GM21529 (cell line): ENCODE results near the gene IWS1.
"Not testable (repeated sequence)": the region's sequence is repeated elsewhere in the genome, so short reads cannot be mapped to it uniquely, and the experiment has no call there.

Source experiments
- ATAC-seq: cut with Tn5 transposase; IDR thresholded peaks from one replicate; pipeline ENCODE4 v1.9.1; 2021; ENCODE audit not compliant: unreplicated experiment

IWS1 gene

DNA sequence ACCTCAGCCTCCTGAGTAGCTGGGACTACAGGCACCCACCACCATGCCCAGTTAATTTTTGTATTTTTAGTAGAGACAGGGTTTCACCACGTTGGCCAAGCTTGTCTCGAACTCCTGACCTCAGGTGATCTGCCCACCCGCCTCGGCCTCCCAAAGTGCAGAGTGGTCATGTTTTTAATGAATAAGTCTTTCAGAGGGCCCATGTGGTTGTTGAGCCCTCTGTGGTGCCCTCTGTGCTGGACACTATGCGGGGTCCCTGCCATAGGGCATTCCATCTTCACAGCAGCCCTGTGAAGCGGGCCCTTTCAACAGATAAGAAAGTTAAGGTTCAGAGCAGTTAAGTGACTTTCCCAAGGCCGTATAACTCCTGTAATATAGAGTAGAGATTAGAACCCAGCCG lies 35.1 kb upstream of the IWS1 start:
- no peak for ATAC-seq

DNA sequence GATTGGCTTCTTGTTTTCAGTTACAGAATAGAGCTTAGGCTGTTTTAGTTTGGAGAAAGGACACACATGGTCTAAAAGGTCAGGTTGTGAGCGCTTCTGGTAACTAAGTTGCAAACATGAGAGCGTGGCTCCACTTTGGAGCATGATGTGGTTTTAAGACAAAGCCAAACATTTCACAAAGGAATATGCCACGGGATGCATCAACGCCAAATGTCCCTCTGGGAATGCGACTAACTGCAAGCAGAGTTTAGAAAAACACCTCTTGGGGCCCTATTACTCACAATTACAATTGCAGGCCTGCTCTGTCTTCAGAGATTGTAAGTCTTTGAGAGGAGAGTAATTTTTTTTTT lies 34.6 kb upstream of the IWS1 start:
- no peak for ATAC-seq

DNA sequence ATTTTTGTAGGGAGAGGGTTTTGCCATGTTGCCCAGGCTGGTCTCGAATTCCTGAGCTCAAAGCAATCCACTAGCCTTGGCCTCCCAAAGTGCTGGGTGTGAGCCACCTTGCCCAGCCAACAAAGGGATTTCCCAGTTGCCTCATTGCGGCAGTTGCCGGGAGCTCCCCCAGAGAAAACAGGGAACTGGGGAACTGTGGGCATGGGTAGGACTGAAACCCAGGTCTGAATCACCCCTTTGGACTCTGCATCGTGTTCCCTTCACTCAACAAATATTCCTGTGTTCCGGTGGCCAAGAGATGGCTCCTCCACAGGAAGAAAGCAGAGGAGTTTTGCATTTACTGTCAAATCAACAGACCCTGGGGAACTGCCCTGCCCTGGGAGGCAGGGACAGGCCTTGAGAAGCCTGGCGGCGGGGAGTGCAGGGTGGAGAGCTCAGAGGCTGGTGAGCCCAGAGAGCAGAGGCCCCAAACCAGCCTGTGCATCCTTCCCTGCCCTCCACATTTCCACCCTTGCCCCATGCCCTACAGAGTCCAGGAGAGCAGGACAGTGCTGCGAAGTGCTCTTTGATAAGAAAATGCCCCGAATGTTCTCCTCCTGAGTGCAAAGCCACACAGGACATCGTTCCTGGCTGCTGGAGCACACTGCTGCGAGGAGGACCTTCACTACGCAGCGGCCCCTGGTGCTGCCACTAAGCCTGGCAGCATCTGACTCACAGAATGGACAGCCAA lies 34.1 kb upstream of the IWS1 start:
- no peak for ATAC-seq

DNA sequence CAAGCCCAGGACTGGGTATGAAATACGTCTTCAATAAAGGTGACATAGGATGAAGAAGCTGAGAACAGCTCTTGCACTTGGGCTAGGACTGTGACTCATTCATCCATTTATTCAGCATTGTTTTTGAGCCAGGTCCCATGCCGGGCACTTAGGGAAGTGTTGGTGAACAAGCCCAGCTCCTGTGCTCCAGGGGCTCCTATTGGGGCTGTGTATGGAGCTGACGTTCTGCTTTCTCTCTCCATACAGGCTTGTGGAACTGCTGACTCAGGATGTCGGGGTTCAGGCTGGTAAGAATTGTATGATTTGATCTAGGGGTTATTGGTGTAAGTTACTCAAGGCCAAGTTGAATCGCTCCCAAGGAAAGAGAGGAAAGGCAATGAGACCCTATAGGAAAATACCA lies 33.2 kb upstream of the IWS1 start:
- ATAC-seq = no peak

DNA sequence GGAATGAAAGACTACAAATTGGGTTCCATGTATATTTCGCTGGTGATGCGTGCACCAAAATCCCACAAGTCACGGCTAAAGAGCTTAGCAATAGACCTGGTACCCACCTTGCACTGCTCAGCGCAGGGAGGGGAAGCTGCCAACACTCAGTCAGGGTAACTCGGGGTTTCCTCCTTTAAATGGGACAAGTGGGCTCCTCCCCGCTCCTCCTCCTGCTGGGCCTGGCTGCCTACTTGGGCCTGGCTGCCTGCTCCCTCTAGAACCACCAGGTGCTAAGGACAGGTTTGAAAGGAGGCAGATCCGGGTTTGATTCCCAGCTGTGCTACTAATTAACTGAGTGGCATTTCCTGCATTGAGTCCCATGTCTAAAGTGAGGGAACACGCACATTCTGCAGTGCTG lies 32.6 kb upstream of the IWS1 start:
- no peak for ATAC-seq

DNA sequence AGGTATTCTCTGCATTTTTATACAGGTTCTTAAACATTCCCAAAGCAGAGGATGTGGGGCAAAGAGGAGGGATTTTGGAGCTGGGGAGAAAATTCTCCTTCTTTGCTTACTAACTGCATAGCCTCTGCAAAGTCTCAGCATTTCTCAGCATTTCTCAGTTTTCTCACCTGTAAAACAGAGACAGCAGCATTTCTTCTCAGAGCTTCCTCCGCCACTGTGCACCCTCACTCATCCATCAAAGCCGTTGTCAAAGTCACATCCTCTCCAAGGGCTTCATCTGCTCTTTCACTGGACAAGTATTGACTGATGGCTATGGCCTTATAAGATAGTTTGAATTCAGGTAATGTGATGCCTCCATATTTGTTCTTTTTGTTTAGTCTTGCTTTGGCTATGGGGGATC lies 26.6 kb upstream of the IWS1 start:
- ATAC-seq = no peak

DNA sequence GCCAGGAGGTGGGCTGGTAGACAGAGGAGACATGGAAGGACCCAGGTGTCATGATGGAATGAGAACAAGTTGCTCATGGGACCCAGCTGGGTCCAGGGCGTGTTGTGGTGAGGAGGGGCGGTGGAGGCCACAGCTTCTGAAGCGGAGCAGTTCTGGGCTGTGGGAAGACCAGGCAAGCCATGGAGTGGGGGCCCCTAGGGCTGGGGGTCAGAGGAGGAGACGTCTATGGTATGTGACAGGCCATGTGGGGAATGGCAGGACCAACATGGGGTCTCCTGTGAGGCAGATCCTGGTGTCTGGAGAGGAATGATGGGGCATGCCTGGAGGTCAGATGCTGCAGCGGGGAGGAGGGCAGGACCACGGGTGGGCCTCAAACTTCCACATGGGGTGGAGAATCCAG lies 26.0 kb upstream of the IWS1 start:
- ATAC-seq = no peak

DNA sequence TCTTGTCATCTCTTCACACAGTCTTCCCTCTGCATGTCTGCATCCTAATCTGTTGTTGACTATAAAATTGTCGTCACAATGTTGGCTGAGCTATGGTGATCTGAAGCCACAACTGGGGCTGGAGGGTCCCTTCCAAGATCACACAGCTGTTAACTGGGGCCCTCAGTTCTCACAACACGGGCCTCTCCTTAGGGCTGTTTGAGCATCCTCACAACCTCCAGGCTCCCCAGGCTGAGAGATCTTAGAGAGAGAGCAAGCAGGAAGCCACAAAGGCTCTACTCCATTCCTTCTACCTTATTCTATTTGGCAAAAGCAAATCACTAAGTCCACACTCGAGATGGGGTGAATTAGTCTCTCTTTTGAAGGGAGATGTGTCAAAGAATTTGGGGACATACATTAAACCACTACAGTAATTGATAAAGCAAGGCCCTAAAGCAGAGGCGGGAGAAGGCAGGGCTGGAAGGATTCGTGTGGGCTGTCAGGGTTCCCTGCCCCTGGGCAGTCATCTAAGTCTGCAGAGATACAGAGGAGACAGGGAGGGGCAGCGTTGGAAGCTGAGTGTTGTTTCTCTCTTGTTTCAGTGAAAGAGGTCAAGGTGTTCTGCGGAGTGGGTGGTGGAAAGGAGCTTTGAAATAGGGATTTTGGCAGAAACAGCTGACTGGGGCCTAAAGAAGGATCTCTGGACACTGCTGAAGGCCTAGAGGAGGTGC lies 25.1 kb upstream of the IWS1 start:
- ATAC-seq = no peak

DNA sequence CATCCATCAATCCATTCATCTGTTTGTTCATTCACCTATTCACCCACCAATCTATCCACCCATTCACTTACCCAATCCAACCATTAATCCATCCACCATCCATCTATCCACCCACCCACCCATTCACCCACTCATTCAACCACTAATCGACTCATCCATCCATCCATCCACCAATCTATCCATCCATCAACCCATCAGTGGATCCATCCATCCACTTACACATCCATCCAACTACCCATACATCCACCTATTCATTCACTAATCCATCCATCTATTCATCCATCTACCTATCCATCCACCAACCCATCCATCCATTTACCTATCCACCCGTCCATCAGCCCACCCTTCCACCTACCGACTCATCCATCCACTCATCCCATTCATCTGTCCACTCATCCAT lies 20.5 kb upstream of the IWS1 start:
- no peak for ATAC-seq

DNA sequence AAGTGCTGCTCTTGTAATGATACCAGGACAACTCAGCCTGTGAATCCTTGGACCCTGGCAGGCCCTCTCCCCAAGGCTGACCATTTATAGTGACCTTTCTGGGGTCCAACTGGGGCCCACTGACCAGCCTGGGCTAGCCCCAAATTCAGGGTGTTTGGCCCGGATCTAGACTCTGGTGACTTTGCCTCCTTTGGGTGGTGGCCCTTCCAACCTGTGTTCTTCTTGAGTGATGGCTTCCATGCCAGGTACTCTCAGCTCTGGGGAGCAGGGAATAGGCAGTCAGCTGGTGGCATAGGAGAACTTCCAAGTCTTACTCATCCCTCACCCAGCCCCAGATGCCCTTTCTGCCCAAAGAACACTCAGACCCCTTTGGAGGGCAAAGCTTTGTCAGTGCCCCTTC lies 19.5 kb upstream of the IWS1 start:
- no peak for ATAC-seq

DNA sequence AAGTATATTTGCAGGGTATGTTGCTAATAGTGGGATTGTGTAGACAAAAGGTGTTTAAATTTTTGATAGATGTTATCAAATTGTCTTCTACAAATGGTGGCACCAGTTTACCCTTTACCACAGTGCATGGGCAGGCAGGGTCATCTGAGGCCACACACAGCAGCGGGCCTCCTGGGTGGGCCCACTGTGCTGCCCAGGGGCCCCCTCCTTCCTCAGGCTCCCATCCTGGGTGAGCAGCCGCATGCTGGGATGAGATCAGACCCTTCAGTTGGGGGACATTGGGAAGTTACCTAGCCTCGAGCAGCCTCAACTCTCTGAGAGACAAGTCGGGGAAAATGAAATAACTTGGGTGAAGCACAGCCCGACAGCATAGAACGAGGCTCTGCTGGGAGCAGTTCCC lies 18.9 kb upstream of the IWS1 start:
- no peak for ATAC-seq

DNA sequence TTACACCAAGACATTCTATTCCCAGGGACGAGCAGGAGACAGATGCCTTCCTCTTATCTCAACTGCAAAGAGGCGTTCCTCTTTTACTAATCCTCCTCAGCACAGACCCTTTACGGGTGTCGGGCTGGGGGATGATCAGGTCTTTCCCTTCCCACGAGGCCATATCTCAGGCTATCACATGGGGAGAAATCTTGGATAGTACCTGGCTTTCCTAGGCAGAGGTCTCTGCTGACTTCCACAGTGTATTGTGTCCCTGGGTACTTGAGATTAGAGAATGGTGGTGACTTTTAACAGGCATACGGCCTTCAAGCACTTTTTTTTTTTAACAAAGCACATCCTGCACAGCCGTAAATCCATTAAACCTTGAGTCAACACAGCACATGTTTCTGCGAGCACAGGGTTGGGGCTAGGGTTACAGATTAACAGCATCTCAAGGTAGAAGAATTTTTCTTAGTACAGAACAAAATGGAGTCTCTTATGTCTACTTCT lies 16.8 kb upstream of the IWS1 start:
- ATAC-seq = not testable (repeated sequence)

DNA sequence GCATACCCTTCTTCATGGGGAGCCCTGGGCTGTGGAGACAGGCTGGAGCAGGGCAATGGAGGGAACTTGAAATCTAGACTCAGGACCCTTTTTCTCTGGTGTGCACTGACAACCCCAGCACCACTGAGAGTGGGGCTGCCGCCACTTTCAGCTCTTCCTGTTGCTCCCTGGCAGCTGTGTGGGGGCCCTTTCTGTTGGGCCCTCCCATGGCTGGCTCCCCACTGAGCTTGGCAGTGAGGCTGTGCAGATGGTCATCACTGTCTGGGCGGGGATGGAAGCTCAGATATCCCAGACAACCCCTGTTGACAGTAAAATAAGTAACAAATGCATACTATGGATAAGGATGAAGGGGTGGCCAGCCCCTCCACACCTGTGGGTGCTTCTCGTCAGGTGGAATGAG lies 15.9 kb upstream of the IWS1 start:
- no peak for ATAC-seq

DNA sequence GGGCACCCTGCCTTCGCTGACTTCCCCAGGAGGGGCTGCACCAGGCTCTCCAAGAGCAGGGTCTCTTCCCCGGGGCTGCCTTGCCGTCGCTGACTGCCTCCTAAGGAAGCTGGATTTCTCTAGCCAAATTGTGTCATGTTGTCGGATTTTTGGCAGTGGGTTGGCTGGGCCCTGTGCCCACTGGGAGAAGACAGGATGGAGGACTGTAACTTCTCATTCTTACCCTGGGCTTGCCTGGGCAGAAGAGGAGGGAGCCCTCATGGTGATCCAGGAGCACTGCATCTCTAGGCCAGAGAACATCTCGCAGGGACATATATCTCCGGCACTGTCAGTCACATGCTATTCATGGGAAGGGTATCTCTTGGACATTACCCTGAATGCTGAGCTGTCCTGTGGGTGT lies 15.5 kb upstream of the IWS1 start:
- no peak for ATAC-seq

DNA sequence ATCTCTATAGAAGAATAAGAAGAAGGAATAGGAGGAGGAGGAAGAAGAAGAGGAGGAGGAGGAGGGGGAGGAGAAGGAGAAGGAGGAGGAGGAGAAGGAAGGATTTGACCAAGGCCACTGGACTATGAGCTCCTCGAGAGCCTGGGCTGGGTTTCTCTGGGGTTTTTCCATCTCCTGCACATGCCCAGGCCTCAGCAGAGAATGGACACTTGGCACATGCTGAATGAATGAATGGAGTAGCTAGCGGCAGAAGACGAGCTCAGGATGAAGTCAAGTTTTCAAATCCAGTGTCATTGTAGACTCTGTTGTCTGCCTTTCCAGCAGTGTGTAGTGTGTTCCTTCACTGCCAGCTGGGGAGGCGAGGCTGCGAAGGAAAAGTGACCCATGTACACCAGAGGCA lies 11.4 kb upstream of the IWS1 start:
- no peak for ATAC-seq

DNA sequence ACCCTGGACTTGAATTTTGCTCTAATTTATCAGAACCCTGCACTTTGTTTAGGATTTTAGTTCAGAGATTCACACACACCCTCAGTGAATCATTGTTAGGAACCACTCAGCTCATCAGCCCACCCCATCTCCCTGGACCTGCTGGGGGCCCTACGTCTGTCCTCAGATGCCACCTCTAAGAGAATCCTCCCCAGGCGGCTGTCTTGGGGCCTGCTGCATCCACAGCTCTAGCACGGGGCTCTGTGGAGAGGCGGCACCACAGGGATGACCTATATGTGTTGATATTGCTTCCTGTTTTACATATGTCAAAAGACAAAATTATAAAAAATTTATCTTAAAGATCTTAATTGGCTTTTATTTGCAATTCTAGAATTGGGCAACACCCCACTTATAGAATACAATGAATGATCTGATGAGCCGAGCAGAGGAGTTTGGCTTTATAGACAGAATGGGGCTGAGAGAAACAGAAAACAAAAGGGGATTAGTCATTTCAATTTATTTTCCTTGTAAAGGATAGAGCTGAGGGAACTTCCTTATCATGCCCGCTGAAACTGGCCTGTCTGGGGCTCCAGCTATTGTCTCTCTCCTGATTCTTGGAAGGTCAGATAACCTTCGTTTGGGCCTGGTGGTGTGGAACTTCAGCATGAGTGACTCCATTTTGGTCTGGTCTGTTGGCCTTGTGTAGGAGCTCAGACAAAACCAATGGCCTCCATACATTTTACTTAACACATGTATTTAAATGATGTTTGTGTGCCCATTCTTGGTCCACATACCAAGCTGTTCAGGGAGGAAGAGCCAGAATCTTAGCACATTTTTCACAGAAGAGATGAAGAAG lies 10.6 kb upstream of the IWS1 start:
- no peak for ATAC-seq

DNA sequence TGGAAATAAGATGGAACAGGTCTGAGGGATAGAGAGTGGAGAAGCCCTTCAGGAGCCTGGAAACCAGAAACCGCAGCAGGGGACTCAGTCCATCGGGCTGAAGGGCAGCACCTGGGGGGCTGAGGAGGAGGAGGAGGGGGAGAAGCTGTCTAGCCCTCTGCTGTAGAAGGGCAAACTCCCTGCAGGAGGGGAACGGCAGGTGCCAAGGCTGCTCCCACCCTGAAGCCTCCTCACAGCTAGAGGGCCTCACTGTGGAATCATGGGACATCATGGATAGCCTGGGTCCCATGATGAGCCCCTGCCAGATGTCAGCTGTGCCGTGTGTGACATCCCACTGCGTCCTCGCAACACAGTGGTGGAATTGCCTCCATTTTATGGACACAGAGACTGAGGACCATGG lies 9.6 kb upstream of the IWS1 start:
- no peak for ATAC-seq

DNA sequence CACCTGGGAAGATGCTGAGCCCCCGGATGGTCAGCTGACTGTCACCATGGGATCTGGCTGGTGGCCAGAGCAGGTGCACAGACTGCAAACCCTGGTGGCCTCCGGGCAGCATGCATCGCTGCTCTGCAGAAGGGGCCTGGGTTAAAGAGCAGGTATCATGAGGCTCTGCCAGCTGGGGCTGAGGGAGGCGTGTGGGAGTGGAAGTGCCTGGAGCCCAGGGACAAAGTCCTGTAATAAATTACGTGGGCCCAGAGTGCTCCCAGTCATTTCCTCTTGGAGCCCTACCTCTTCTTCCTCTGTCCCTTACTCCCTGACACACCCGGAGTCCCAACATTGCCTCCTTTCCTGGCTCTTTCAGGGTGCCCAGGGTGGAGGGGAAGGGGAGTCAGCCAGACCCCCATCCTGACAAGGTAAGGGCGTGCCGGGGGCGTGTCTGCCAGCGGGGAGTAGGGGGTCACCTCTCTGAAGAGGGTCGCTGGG lies 9.2 kb upstream of the IWS1 start, which contains the start of gene MYO7B:
Gene MYO7B (plus strand): TSS at position 262 of the 480 bp plus-strand sequence. CDS start 24,040 bp downstream, outside the sequence.
- no peak for ATAC-seq

DNA sequence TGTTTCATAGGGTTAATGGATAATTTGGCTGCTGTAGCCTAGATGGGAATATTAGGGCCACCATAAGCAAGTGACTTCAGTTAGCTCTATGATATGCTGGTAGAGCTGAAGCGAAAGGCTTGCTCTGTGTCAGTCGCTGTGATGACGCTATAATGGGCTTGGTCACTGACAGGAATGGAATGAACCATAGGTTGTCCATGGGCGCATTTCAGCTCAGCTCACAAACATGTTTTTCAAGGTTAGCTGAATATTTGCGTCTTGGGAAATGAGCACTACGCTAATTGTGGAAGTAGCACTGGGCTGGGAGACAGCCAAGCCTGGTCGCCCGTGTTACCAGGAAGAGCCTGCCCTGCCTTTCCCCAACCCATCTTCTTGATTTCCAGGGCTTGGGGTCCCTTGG lies 6.0 kb upstream of the IWS1 start:
- ATAC-seq = no peak

DNA sequence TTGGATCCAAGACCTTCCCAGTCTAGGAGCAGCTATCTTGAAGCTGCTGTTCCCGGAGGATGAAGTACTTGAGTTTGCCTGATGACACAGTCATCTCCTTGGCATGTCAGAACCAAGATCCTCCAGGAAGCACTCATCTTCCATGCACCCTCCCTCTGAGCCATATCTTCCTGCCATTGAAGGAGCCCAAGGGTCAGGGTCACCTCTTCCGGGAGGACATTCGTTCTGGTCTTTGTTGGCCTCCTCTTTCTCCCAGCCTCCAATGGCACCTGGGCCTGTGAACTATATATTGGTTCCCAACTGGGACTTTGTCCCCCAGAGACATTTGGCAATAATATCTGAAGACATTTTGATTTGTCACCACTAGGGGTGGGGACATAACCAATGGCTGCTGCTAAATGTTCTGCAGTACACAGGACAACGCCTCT lies 4.9 kb upstream of the IWS1 start:
- ATAC-seq = no peak

DNA sequence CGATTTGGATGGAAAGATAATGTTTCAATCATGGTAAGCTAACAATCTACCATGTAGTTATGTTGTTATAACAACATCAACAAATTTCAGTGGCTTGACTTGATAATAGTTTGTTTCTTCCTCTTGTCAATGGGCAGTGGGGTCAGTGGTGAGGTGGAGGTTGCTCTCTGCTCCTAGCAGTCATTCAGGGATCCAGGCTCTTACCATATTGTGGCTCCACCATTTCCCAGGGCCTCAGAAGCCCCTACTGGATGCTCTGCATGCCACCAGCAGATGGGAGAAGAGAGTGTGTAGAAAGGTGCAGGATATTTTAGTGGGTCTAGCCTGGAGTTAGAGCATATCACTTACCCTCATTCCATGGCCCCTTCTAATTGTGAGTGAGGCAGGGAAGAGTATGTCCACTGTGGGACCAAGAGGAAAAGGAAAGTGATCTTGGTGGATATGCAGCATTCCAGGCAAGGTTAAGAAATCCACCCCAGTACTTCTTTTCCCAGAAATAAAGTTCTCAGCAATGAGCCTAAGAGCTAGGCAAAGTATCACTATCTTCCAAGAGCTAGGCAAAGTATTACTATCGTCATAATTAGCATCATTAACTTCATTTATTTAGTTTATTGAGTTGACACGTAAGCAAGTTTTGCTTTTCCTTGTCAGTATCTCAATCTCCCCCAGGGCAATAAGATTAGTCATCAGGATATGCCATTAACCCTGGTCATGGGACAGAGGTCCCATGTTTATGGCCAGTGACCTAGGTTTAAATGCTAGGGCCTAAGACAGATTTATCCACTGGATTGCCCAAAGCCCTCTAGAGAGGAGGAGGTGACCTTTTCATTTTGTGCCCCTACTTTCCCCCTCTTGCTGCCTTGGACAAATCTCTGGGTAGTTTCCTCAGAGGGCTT lies 4.2 kb upstream of the IWS1 start:
- no peak for ATAC-seq
